Stomach (tissue), 9 donors: ENCODE measurements around the gene PDE4B. TPM values are rescaled to one million over a fixed set of nuclear protein-coding genes. Genes with fewer than 3 reads are reported as not detected.
"Not testable (repeated sequence)": the region's sequence is repeated elsewhere in the genome, so short reads cannot be mapped to it uniquely, and the experiment has no call there.

Experiments used
- DNase-seq, 2 donors: peaks; one replicate each; pipeline versions ENCODE4 v3.0.0 to v3.0.0-alpha.2; 2013 to 2019
- H3K27ac ChIP-seq, 5 donors: fragments of 200-600 bp in 4 of 5; sonication (generic) in 4 of 5; one replicate each; pipeline ENCODE4 v1.5.1; 2013 to 2019; ENCODE audit warnings: mild to moderate bottlenecking in 1 of 5, moderate library complexity in 1 of 5
- H3K27me3 ChIP-seq, 3 donors: fragments of 200-600 bp; sonication (generic); one replicate each; pipeline ENCODE4 v1.5.1; 2017 to 2019; ENCODE audit warnings: mixed run types in 1 of 3
- H3K36me3 ChIP-seq, 4 donors: fragments of 200-600 bp; sonication (generic); 1 replicate in 3 of 4; 2 replicates in 1 of 4; pipeline ENCODE4 v1.5.1; 2016 to 2019
- H3K4me1 ChIP-seq, 4 donors: fragments of 200-600 bp; sonication (generic); one replicate each; pipeline ENCODE4 v1.5.1; 2016 to 2019
- H3K4me3 ChIP-seq, 4 donors: fragments of 200-600 bp; sonication (generic) in 3 of 4; one replicate each; pipeline ENCODE4 v1.5.1; 2016 to 2019; ENCODE audit warnings: mild to moderate bottlenecking in 1 of 4
- H3K9me3 ChIP-seq, 4 donors: fragments of 200-600 bp; sonication (generic); one replicate each; pipeline ENCODE4 v1.5.1; 2016 to 2019
- EP300 ChIP-seq: sonication (generic); formaldehyde crosslinking; IDR thresholded peaks from one replicate; pipeline ENCODE4 v1.6.1; 2017; ENCODE audit warnings: antibody characterized with exemption
- POLR2A ChIP-seq, 4 donors: fragments of 450-650 bp; IDR thresholded peaks; one replicate each; pipeline ENCODE4 v1.6.1; 2016; ENCODE audit warnings: antibody characterized with exemption in 4 of 4, control low read depth in 2 of 4, mild to moderate bottlenecking in 1 of 4, moderate library complexity in 1 of 4
- POLR2AphosphoS5 ChIP-seq, 3 donors: sonication (generic); formaldehyde crosslinking; IDR thresholded peaks; one replicate each; pipeline ENCODE4 v1.6.1; 2016; ENCODE audit warnings: antibody characterized with exemption in 3 of 3
- WGBS, 5 donors: extraction: QIAGEN DNeasy Blood & Tissue Kit in 3 of 5; methylation state at CpG; one replicate each; pipeline versions ENCODE4 v1.1.5 to v1.1.7; 2013 to 2018; 5-methylcytosine and 5-hydroxymethylcytosine counted together
- intact Hi-C: fragments of 100-400 bp; cut with DNase I; formaldehyde crosslinking; loops from one replicate; pipeline ENCODE4 v1.15.1; 2023; ENCODE audit warnings: low total_unique reads
- polyA plus RNA-seq, 3 donors: library from polyadenylated mRNA; stranded (reverse); fragments of 200-250 nt; gene quantifications; one replicate each; pipeline ENCODE4 v1.2.3, GENCODE V29; 2013
- total RNA-seq, 5 donors: library from RNA; depleted of rRNA; stranded (reverse); fragments of >200 nt; gene quantifications; one replicate each; pipeline versions ENCODE4 v1.1.0 to v1.2.3, GENCODE V29; 2014 to 2016
- TF ChIP-seq, protein P1 (sequence below), 7 experiments: fragments of 450-650 bp in 4 of 7; fragments of 200-600 bp in 3 of 7; sonication (generic) in 3 of 7; IDR thresholded peaks; one replicate each; pipeline ENCODE4 v1.5.1; 2016 to 2019; ENCODE audit warnings: antibody characterized with exemption in 7 of 7, control low read depth in 2 of 7, mild to moderate bottlenecking in 1 of 7
- donor health status: healthy with polysubstance abuse.
- donor health status: Bipolar disorder and iron deficiency.
- donor health status: healthy.

PDE4B gene
- total and polyA plus RNA-seq, 8 donors: 0.45 to 34.3 (median 3.2) TPM

DNA sequence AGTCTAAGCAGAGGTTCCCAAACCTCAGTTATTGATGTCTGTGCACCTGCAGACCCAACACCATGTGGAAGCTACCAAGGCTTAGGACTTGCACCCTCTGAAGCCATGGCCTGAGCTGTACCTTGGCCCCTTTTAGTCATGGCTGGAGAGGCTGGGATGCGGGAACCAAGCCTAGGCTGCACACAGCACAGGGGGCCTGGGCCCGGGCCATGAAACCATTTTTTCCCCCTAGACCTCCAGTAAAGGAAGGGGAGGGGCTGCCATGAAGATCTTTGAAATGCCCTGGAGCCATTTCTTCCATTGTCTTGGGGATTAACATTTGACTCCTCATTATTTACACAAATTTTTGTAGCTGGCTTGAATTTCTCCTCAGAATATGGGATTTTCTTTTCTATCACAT lies 265.9 kb downstream of the PDE4B start:
- Histone ChIP-seq H3K4me1 (peaks cover 0 to 13% (median 3%) of the 10 kb centered on the region in 4 donors), H3K27me3 (no peaks in the 10 kb centered on the region), H3K27ac (no peak overlapping the region), H3K4me3 (no peak overlapping the region), H3K9me3 (peaks cover 0 to 11% (median 3%) of the 10 kb centered on the region in 4 donors), H3K36me3 (no peaks in the 10 kb centered on the region)
- DNase-seq: no peak
- TF ChIP-seq, protein P1, sequence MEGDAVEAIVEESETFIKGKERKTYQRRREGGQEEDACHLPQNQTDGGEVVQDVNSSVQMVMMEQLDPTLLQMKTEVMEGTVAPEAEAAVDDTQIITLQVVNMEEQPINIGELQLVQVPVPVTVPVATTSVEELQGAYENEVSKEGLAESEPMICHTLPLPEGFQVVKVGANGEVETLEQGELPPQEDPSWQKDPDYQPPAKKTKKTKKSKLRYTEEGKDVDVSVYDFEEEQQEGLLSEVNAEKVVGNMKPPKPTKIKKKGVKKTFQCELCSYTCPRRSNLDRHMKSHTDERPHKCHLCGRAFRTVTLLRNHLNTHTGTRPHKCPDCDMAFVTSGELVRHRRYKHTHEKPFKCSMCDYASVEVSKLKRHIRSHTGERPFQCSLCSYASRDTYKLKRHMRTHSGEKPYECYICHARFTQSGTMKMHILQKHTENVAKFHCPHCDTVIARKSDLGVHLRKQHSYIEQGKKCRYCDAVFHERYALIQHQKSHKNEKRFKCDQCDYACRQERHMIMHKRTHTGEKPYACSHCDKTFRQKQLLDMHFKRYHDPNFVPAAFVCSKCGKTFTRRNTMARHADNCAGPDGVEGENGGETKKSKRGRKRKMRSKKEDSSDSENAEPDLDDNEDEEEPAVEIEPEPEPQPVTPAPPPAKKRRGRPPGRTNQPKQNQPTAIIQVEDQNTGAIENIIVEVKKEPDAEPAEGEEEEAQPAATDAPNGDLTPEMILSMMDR (IDR thresholded peaks at IDR 0.05): no peak
- TF ChIP-seq POLR2A (IDR thresholded peaks at IDR 0.05) (no peak), EP300 (no peak), POLR2AphosphoS5 (IDR thresholded peaks at IDR 0.05) (no peak)
- intact Hi-C loops: no loop called here
- WGBS, 5 donors: 84 to 100% (median 92%) methylated on average over 1 to 2 of the region's 2 CpGs

DNA sequence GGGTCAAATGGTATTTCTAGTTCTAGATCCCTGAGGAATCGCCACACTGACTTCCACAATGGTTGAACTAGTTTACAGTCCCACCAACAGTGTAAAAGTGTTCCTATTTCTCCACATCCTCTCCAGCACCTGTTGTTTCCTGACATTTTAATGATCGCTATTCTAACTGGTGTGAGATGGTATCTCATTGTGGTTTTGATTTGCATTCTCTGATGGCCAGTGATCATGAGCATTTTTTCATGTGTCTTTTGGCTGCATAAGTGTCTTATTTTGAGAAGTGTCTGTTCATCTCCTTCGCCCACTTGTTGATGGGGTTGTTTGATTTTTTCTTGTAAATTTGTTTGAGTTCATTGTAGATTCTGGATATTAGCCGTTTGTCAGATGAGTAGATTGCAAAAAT lies 274.5 kb downstream of the PDE4B start:
- intact Hi-C loops, H3K4me1 ChIP-seq, H3K36me3 ChIP-seq, H3K4me3 ChIP-seq, DNase-seq, H3K27me3 ChIP-seq, H3K9me3 ChIP-seq, H3K27ac ChIP-seq: not testable (repeated sequence)
- 87 to 90% (median 88%) methylated on average over 3 to 4 of the region's 4 CpGs for WGBS, 5 donors

DNA sequence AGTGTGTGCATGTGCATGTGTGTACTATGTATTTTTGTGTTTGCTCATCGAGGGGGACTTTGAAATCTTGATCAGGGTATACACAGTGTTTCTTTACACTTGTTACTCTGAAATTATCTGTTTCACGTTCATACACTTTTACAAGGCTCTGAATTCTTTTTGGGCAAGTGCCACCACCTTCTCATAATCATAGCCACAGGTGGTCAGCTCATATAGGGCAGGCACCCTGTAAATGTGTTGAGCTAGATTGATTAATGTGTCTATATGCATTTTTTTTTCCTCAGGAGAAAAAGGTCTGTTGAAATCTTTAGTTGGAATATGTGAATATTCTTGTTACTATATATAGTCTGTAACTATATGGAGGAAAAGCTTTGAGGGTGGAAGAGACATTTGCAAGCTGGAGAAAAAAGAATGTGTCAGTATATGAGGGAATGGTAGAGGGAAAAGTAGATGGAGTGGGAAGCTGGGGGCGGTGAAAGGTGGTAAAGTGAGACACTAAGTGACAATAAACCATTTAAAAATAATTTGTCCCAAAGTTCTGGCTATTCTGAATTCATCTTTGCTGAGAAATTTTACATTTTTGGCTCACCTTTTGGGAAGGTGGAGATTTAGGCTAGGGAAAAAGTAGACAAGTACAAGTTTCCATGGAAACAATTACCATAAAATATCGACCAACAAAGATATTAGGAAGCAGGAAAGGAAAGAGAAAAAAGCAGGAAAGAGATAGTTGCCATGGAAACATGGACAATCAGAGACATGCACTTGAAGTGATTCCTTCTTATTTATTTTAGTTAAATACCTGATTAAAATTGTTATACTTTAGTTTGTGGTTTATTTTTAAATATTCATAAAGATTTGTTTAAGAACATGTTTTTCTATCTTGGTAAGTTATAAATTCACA lies 277.5 kb downstream of the PDE4B start:
- no peak for DNase-seq
- peaks cover 0 to 7% (median 0%) of the 10 kb centered on the region in 4 donors for H3K4me1 ChIP-seq
- WGBS, 5 donors: 46 to 60% (median 49%) methylated on average over 4 of the region's 4 CpGs
- no peaks in the 10 kb centered on the region for H3K27me3 ChIP-seq
- TF ChIP-seq EP300 (no peak), POLR2A (IDR thresholded peaks at IDR 0.05) (no peak), POLR2AphosphoS5 (IDR thresholded peaks at IDR 0.05) (no peak)
- TF ChIP-seq, protein P1 (IDR thresholded peaks at IDR 0.05): no peak
- H3K9me3 ChIP-seq: no peaks in the 10 kb centered on the region
- no peak overlapping the region for H3K27ac ChIP-seq
- no peaks in the 10 kb centered on the region for H3K36me3 ChIP-seq
- intact Hi-C loops: no loop called here
- H3K4me3 ChIP-seq: no peak overlapping the region

DNA sequence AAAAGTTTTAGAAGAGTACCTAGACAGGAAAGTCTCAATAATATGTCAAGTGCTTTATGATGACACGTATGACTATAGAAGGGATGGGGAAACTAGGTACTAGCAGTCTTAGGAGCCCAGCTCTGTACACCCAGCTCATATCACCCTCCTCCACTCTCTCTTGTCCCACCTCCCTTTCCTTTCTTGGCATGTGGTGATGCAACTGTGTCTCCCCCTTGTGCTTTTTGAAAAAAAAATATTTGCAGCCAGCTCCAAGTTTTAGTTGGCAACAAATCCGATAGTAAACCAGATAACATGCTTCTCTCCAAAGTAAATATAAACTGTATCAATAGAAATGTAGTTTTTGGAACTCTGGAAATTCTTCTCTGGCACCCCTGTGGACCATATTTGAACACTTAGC lies 280.7 kb downstream of the PDE4B start:
- intact Hi-C loops: no loop called here
- Histone ChIP-seq H3K27me3 (no peaks in the 10 kb centered on the region), H3K4me1 (peaks cover 0 to 7% (median 0%) of the 10 kb centered on the region in 4 donors), H3K27ac (no peak overlapping the region), H3K36me3 (no peaks in the 10 kb centered on the region), H3K4me3 (no peak overlapping the region), H3K9me3 (no peaks in the 10 kb centered on the region)
- WGBS, 5 donors: 48 to 63% (median 54%) methylated on average over 2 of the region's 2 CpGs
- DNase-seq: no peak
- TF ChIP-seq, protein P1 (IDR thresholded peaks at IDR 0.05): no peak
- no peak for TF ChIP-seq POLR2A (IDR thresholded peaks at IDR 0.05)
- TF ChIP-seq POLR2AphosphoS5 (IDR thresholded peaks at IDR 0.05): no peak
- TF ChIP-seq EP300: no peak

DNA sequence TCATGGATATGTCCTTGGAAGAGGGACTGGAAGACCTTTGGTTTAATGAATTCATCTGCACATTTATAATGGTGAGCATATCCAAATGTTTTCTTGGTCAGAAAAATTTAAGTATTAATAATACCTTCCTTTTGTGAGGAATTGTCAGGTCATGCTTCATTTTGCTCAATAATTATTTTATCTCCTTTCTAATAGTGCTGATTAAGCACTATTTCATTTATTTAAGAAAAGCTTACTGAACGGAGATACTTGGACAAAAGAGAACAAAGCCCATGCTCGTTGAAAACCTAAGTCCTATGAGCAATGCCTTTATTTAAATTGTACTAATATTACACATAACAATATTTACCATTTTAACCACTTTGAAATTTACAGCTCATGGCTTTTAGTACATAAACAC lies 281.5 kb downstream of the PDE4B start:
- DNase-seq: no peak
- intact Hi-C loops: no loop called here
- no peaks in the 10 kb centered on the region for H3K36me3 ChIP-seq
- TF ChIP-seq POLR2AphosphoS5 (IDR thresholded peaks at IDR 0.05) (no peak), EP300 (no peak), POLR2A (IDR thresholded peaks at IDR 0.05) (no peak)
- TF ChIP-seq, protein P1 (IDR thresholded peaks at IDR 0.05): no peak
- H3K27me3 ChIP-seq: no peaks in the 10 kb centered on the region
- no peak overlapping the region for H3K4me3 ChIP-seq
- peaks cover 0 to 7% (median 0%) of the 10 kb centered on the region in 4 donors for H3K4me1 ChIP-seq
- H3K27ac ChIP-seq: no peak overlapping the region
- WGBS, 5 donors: 55 to 79% (median 69%) methylated on average over 2 of the region's 2 CpGs
- H3K9me3 ChIP-seq: no peaks in the 10 kb centered on the region
